ENCODE measurements around the gene NRTN. TPM values are rescaled to one million over a fixed set of nuclear protein-coding genes. Genes with fewer than 3 reads are reported as not detected.
"Not testable (repeated sequence)": the region's sequence is repeated elsewhere in the genome, so short reads cannot be mapped to it uniquely, and the experiment has no call there.

NRTN gene
- polyA plus RNA-seq, 3 donors: not detected

DNA sequence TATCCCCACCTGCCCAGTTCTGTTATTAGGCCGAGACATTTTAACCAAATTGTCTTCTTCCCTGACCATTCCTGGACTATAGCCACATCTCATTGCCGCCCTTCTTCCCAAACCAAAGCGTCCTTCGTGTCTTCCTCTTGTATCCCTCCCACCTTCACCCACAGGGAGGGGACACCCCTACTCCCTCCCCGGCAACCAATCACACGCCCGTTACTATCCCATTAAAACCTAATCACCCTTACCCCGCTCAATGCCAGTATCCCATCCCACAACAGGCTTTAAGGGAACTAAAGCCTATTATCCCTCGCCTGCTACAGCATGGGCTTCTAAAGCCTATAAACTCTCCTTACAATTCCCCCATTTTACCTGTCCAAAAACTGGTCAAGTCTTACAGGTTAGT lies 50.3 kb downstream of the NRTN start:
- DNase-seq; H3K27me3 ChIP-seq (ENCODE audit: control insufficient read depth in 2 of 2, insufficient read depth in 2 of 2, low read length in 2 of 2): not testable (repeated sequence)
- WGBS (ENCODE audit: insufficient coverage): 97% methylated on average over 9 of the region's 9 CpGs

DNA sequence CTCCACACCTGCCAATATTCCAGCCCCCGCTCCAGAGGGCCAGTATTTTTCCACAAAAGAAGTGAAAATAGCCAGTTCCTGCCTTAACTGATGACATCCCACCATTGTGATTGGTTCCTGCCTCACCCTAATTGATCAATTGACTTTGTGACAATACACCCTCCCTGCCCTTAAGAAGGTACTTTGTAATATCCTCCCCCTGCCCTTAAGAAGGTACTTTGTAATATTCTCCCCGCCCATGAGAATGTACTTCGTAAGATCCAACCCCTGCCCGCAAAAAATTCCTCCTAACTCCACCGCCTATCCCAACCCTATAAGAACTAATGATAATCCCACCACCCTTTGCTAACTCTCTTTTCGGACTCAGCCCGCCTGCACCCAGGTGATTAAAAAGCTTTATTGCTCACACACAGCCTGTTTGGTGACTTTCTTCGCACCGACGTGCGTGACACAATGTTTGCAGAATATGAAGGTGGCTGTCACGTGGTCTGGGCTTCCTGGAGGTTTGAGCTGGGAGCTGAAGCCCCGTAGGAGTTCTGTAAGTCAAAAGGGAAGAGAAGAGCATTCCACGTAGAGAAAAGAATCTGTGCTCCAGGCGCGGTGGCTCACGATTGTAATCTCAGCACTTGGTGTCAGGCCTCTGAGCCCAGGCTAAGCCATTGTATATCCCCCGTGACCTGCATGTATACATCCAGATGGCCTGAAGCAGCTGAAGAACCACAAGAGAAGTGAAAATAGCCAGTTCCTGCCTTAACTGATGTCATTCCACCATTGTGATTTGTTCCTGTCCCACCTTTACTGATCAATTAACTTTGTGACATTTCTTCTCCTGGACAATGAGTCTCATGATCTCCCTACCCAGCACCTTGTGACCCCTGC lies 52.6 kb downstream of the NRTN start:
- Histone ChIP-seq H3K9ac (ENCODE audit: insufficient read depth, low read length, poor library complexity, severe bottlenecking) (no peak overlapping the region), H3K9me3 (replicated peaks in 1 of 2; ENCODE audit: control insufficient read depth in 1 of 2, insufficient read depth in 1 of 2, low read length in 2 of 2) (peaks cover 0 to 3% of the 10 kb centered on the region in 2 donors), H3K4me2 (replicated peaks; ENCODE audit: extremely low read depth, low read length, poor library complexity, severe bottlenecking) (no peak overlapping the region), H3K79me2 (ENCODE audit: insufficient read depth, low read length) (no peaks in the 10 kb centered on the region), H3K4me1 (ENCODE audit: control insufficient read depth in 1 of 2, insufficient read depth in 2 of 2, low read length in 2 of 2) (no peaks in the 10 kb centered on the region), H3K27me3 (ENCODE audit: control insufficient read depth in 2 of 2, insufficient read depth in 2 of 2, low read length in 2 of 2) (no peaks in the 10 kb centered on the region), H3K27ac (ENCODE audit: low read depth in 1 of 2, low read length in 2 of 2) (no peak overlapping the region), H3K36me3 (replicated peaks in 1 of 2; ENCODE audit: control insufficient read depth in 1 of 2, insufficient read depth in 2 of 2, low read length in 2 of 2) (no peaks in the 10 kb centered on the region), H2AFZ (ENCODE audit: insufficient read depth, low read depth, low read length, poor library complexity, severe bottlenecking) (no peak overlapping the region), H4K20me1 (ENCODE audit: insufficient read depth, low read length) (no peaks in the 10 kb centered on the region), H3K4me3 (replicated peaks in 1 of 3; ENCODE audit: low read depth in 2 of 3, low read length in 3 of 3) (no peak overlapping the region)
- intact Hi-C loops (cut with micrococcal nuclease): no loop called here
- Mint-ChIP-seq H3K27me3 (ENCODE audit: low read depth in 3 of 3) (peaks cover 0 to 2% (median 0%) of the 10 kb centered on the region in 3 donors), H3K4me1 (no peaks in the 10 kb centered on the region), H3K27ac (no peak overlapping the region), H3K4me3 (no peak overlapping the region), H3K9me3 (peaks cover 0 to 3% (median 2%) of the 10 kb centered on the region in 7 donors), H3K36me3 (no peaks in the 10 kb centered on the region)
- no peak for DNase-seq
- TF ChIP-seq, protein P1, sequence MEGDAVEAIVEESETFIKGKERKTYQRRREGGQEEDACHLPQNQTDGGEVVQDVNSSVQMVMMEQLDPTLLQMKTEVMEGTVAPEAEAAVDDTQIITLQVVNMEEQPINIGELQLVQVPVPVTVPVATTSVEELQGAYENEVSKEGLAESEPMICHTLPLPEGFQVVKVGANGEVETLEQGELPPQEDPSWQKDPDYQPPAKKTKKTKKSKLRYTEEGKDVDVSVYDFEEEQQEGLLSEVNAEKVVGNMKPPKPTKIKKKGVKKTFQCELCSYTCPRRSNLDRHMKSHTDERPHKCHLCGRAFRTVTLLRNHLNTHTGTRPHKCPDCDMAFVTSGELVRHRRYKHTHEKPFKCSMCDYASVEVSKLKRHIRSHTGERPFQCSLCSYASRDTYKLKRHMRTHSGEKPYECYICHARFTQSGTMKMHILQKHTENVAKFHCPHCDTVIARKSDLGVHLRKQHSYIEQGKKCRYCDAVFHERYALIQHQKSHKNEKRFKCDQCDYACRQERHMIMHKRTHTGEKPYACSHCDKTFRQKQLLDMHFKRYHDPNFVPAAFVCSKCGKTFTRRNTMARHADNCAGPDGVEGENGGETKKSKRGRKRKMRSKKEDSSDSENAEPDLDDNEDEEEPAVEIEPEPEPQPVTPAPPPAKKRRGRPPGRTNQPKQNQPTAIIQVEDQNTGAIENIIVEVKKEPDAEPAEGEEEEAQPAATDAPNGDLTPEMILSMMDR (IDR thresholded peaks at IDR 0.05): no peak
- WGBS (ENCODE audit: insufficient coverage): 92% methylated on average over 17 of the region's 18 CpGs

More for the DNA sequence above, 50.3 kb downstream of the NRTN start:
- H3K4me1 Mint-ChIP-seq; H3K27ac ChIP-seq (ENCODE audit: low read depth in 1 of 2, low read length in 2 of 2); H4K20me1 ChIP-seq (ENCODE audit: insufficient read depth, low read length); H3K4me2 ChIP-seq (replicated peaks; ENCODE audit: extremely low read depth, low read length, poor library complexity, severe bottlenecking); H3K27me3 Mint-ChIP-seq (ENCODE audit: low read depth in 3 of 3); intact Hi-C loops (cut with micrococcal nuclease); H3K4me3 ChIP-seq (replicated peaks in 1 of 3; ENCODE audit: low read depth in 2 of 3, low read length in 3 of 3); H3K27ac Mint-ChIP-seq; H2AFZ ChIP-seq (ENCODE audit: insufficient read depth, low read depth, low read length, poor library complexity, severe bottlenecking); H3K9ac ChIP-seq (ENCODE audit: insufficient read depth, low read length, poor library complexity, severe bottlenecking); H3K9me3 ChIP-seq (replicated peaks in 1 of 2; ENCODE audit: control insufficient read depth in 1 of 2, insufficient read depth in 1 of 2, low read length in 2 of 2); H3K36me3 Mint-ChIP-seq; H3K79me2 ChIP-seq (ENCODE audit: insufficient read depth, low read length); H3K4me3 Mint-ChIP-seq; H3K9me3 Mint-ChIP-seq; H3K36me3 ChIP-seq (replicated peaks in 1 of 2; ENCODE audit: control insufficient read depth in 1 of 2, insufficient read depth in 2 of 2, low read length in 2 of 2); H3K4me1 ChIP-seq (ENCODE audit: control insufficient read depth in 1 of 2, insufficient read depth in 2 of 2, low read length in 2 of 2): not testable (repeated sequence)
